Testis (tissue), 2 donors: ENCODE data around the gene LMCD1.

ENCODE experiments used
- CTCF ChIP-seq, 3 experiments: fragments of 450-650 bp in 2 of 3; fragments of 200-600 bp in 1 of 3; sonication (generic) in 1 of 3; IDR thresholded peaks; one replicate each; pipeline ENCODE4 v1.5.1; 2016 to 2019; ENCODE audit warnings: antibody characterized with exemption in 3 of 3, mild to moderate bottlenecking in 2 of 3, moderate library complexity in 1 of 3
- POLR2A ChIP-seq: fragments of 450-650 bp; IDR thresholded peaks from one replicate; pipeline ENCODE4 v1.6.1; 2017; ENCODE audit warnings: antibody characterized with exemption, mild to moderate bottlenecking, moderate library complexity

GRCh38 chr3:8550611-8551010 is 49.0 kb downstream of the LMCD1 start:
- TF ChIP-seq CTCF (IDR thresholded peaks at IDR 0.05): no peak
- no peak for TF ChIP-seq POLR2A
